Measurements from ENCODE around the gene TMEM175. TPM values are rescaled to one million over a fixed set of nuclear protein-coding genes. Genes with fewer than 3 reads are reported as not detected.

Gene TMEM175
- total RNA-seq, 2 donors from 2014 or later = 20.2 to 24.0 TPM

DNA sequence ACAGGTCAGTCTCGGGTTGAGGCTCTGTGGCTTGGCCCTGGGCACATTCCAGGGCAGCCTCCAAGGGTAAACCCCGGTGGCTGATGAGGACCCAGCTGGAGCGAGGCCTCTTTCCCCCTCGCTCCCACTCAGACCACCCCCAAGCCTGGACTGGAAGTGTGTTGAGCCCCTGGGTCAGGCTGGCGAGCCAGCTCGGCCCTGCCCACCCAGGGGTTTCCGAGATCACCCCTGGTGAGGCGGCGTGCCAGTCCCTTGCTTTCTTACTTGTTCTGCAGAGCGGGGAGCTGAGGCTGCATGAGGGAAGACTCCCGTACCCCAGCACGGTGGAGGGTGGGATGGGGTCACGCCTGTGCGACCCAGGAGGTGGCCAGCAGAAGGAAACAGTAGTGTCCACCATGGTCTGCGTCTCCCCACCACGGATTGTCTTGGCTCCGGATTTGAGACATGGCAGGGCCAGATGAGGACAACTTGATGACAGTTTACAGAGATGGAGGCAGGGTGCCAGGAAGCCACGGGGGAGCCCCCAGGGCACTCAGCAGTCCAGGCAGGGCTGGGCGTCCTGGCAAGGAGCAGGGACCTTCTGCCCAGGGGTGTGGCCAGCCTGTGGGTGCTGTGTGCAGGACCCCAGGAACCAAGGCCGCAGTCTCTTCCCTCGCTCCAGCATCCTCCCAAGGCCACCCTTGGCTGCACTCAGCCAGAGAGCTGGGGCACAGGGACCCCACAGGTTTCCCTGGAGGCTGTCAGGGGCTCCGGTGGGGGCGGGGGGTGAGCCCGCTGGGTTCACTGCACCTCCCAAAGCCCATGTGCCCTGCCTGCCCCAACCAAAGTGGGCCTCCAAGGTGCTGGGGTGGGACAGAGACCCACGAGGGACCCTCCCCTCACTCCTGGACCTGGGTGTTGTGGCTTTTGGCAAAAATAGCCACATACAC is 72.6 kb downstream of the TMEM175 start:
- TF ChIP-seq, protein P1, sequence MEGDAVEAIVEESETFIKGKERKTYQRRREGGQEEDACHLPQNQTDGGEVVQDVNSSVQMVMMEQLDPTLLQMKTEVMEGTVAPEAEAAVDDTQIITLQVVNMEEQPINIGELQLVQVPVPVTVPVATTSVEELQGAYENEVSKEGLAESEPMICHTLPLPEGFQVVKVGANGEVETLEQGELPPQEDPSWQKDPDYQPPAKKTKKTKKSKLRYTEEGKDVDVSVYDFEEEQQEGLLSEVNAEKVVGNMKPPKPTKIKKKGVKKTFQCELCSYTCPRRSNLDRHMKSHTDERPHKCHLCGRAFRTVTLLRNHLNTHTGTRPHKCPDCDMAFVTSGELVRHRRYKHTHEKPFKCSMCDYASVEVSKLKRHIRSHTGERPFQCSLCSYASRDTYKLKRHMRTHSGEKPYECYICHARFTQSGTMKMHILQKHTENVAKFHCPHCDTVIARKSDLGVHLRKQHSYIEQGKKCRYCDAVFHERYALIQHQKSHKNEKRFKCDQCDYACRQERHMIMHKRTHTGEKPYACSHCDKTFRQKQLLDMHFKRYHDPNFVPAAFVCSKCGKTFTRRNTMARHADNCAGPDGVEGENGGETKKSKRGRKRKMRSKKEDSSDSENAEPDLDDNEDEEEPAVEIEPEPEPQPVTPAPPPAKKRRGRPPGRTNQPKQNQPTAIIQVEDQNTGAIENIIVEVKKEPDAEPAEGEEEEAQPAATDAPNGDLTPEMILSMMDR (IDR thresholded peaks at IDR 0.05) = no peak
- H3K4me3 ChIP-seq = no peak overlapping the region
- peaks cover 12 to 37% of the 10 kb centered on the region in 2 donors for H3K27me3 ChIP-seq
- H3K9me3 ChIP-seq = no peaks in the 10 kb centered on the region
- no peak for DNase-seq (ENCODE audit: low spot score)
- no peak overlapping the region for H3K27ac ChIP-seq
- H3K36me3 ChIP-seq = no peaks in the 10 kb centered on the region
- peaks cover 0 to 27% of the 10 kb centered on the region in 2 donors for H3K4me1 ChIP-seq

DNA sequence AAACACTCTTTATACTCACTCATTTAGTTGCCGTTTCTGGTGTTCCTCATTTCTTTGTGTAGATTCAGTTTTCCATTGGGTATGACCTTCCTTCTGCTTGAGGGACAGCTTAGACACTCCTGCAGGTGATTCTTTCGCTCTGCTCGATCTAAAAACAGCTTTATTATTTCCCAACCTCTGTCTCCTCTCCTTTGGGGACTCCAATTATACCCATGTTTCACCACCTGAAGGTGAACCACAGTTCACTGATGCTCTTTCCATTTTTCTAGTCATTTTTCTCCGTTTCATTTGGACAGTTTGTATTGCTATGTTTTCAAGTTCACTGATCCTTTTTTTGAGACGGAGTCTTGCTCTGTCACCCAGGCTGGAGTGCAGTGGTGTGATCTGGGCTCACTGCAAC is 74.6 kb downstream of the TMEM175 start:
- Histone ChIP-seq H3K9me3 (no peaks in the 10 kb centered on the region), H3K36me3 (no peaks in the 10 kb centered on the region), H3K27me3 (peaks cover 10 to 18% of the 10 kb centered on the region in 2 donors), H3K4me1 (peaks cover 0 to 38% of the 10 kb centered on the region in 2 donors), H3K27ac (no peak overlapping the region), H3K4me3 (no peak overlapping the region)
- no peak for DNase-seq (ENCODE audit: low spot score)
- TF ChIP-seq, protein P1 (IDR thresholded peaks at IDR 0.05) = no peak

Other genes starting within 250 kb of the TMEM175 start
- gene SLC49A3, start 243.3 kb upstream of the TMEM175 start, total RNA-seq = 10 to 100 TPM in 1 of 2 donors, 1 to 10 TPM in 1; 10.0 to 12.0 TPM
- gene PCGF3, start 226.6 kb upstream of the TMEM175 start, total RNA-seq = 10 to 100 TPM; 17.9 to 22.6 TPM
- 1 to 10 TPM in 1 of 2 donors, under 1 TPM in 1; 0.98 to 2.3 TPM for gene CPLX1, start 106.3 kb upstream of the TMEM175 start, total RNA-seq
- gene GAK, start 144 bp upstream of the TMEM175 start, total RNA-seq = 10 to 100 TPM; 27.8 to 52.2 TPM
- 1 to 10 TPM; 3.1 to 4.8 TPM for gene DGKQ, start 41.1 kb downstream of the TMEM175 start, total RNA-seq
- gene IDUA, start 54.6 kb downstream of the TMEM175 start, total RNA-seq = 10 to 100 TPM in 1 of 2 donors, 1 to 10 TPM in 1; 8.9 to 10.2 TPM
- gene SLC26A1, start 60.9 kb downstream of the TMEM175 start, total RNA-seq = not detected
- 10 to 100 TPM; 30.3 to 47.1 TPM for gene FGFRL1, start 79.2 kb downstream of the TMEM175 start, total RNA-seq
- gene RNF212, start 181.1 kb downstream of the TMEM175 start, total RNA-seq = 1 to 10 TPM; 1.9 TPM
- gene SPON2, start 240.1 kb downstream of the TMEM175 start, total RNA-seq = 10 to 100 TPM; 13.0 to 20.8 TPM